Transverse colon (tissue), 4 donors: ENCODE data around the gene OR5AC2. TPM values are rescaled to one million over a fixed set of nuclear protein-coding genes. Genes with fewer than 3 reads are reported as not detected.

Source experiments
- DNase-seq: peaks from one replicate; pipeline ENCODE4 v3.0.0-alpha.2; 2019
- H3K27ac ChIP-seq, 4 donors: fragments of 200-600 bp; sonication (generic); 2 replicates each; pipeline ENCODE4 v1.5.1; 2016 to 2018; ENCODE audit warnings: inconsistent platforms in 4 of 4
- H3K27me3 ChIP-seq: fragments of 200-600 bp; sonication (generic); 2 replicates; pipeline ENCODE4 v1.5.1; 2017; ENCODE audit warnings: inconsistent platforms
- H3K36me3 ChIP-seq, 4 donors: fragments of 200-600 bp; sonication (generic); 2 replicates each; pipeline ENCODE4 v1.5.1; 2017 to 2019; ENCODE audit warnings: inconsistent platforms in 4 of 4
- H3K4me1 ChIP-seq, 4 donors: fragments of 200-600 bp; sonication (generic); 2 replicates each; pipeline ENCODE4 v1.5.1; 2017 to 2020; ENCODE audit warnings: inconsistent platforms in 4 of 4
- H3K4me3 ChIP-seq, 4 donors: fragments of 200-600 bp; sonication (generic); 1 replicate in 1 of 4; 2 replicates in 3 of 4; pipeline versions ENCODE4 v1.5.1 to v1.6.1; 2017 to 2019; ENCODE audit warnings: inconsistent platforms in 4 of 4
- H3K9me3 ChIP-seq, 2 donors: fragments of 200-600 bp; sonication (generic); 2 replicates each; pipeline ENCODE4 v1.5.1; 2017 to 2019; ENCODE audit warnings: inconsistent platforms in 2 of 2
- CTCF ChIP-seq, 5 experiments: fragments of 200-600 bp in 3 of 5; fragments of 450-650 bp in 2 of 5; sonication (generic) in 3 of 5; IDR thresholded peaks; 1 replicate in 2 of 5; 2 replicates in 3 of 5; pipeline ENCODE4 v1.5.1; 2016 to 2017; ENCODE audit warnings: antibody characterized with exemption in 5 of 5, inconsistent platforms in 3 of 5, mild to moderate bottlenecking in 2 of 5, moderate library complexity in 1 of 5
- EP300 ChIP-seq: sonication (generic); formaldehyde crosslinking; IDR thresholded peaks from one replicate; pipeline ENCODE4 v1.6.1; 2017; ENCODE audit warnings: antibody characterized with exemption, low read depth
- POLR2A ChIP-seq: fragments of 450-650 bp; IDR thresholded peaks from one replicate; pipeline ENCODE4 v1.6.1; 2016; ENCODE audit warnings: antibody characterized with exemption, mild to moderate bottlenecking, moderate library complexity
- POLR2AphosphoS5 ChIP-seq, 3 donors: sonication (generic); formaldehyde crosslinking; IDR thresholded peaks; one replicate each; pipeline ENCODE4 v1.6.1; 2016; ENCODE audit warnings: antibody characterized with exemption in 3 of 3
- WGBS, 2 donors: methylation state at CpG; one replicate each; pipeline ENCODE4 v1.1.5; 2018; ENCODE audit warnings: low coverage in 1 of 2; 5-methylcytosine and 5-hydroxymethylcytosine counted together
- in situ Hi-C, 4 donors: fragments of 200-750 bp; cut with MboI; loops; one replicate each; pipeline versions ENCODE4 v1.15.0 to v1.15.1; 2017; ENCODE audit warnings: low sequenced_read_pairs in 3 of 4, low pct_ligation_motif_present in 1 of 4, low pct_unique_long_range_greater_than_20kb in 1 of 4
- intact Hi-C: fragments of 100-400 bp; cut with DNase I; formaldehyde crosslinking; loops from one replicate; pipeline ENCODE4 v1.15.1; 2023; ENCODE audit warnings: low total_unique reads
- total RNA-seq, 4 donors: library from RNA; depleted of rRNA; stranded (reverse); fragments of >200 nt; gene quantifications; one replicate each; pipeline ENCODE4 v1.1.0, GENCODE V29; 2016

The OR5AC2 gene
- total RNA-seq, 4 donors from 2014 or later = not detected

- in situ Hi-C loops = loop anchor here (5.0 to 25.0 kb wide), 5 partner anchors 291 to 771 kb away; partner anchors contain the start of gene CPOX (in 1 of the 4)
- H3K4me3 ChIP-seq = no peak overlapping the region
- TF ChIP-seq CTCF (IDR thresholded peaks at IDR 0.05) = no peak
- TF ChIP-seq POLR2A = no peak
- TF ChIP-seq EP300 = no peak
- no peak for TF ChIP-seq POLR2AphosphoS5 (IDR thresholded peaks at IDR 0.05)
- peaks cover 9% of the 10 kb centered on the region for H3K27me3 ChIP-seq
- H3K36me3 ChIP-seq = no peaks in the 10 kb centered on the region
- 79 to 100% methylated on average over 1 of the region's 1 CpG for WGBS, 2 donors
- H3K9me3 ChIP-seq = no peaks in the 10 kb centered on the region
- intact Hi-C loops = loop anchor here (10.0 kb wide), 1 partner anchor 283 kb away; no protein-coding TSS in a partner anchor
- H3K4me1 ChIP-seq = no peaks in the 10 kb centered on the region
- no peak overlapping the region for H3K27ac ChIP-seq
- DNase-seq = no peak
Measured at GRCh38 chr3:98041350-98041749, 45.6 kb upstream of the OR5AC2 start.

DNA sequence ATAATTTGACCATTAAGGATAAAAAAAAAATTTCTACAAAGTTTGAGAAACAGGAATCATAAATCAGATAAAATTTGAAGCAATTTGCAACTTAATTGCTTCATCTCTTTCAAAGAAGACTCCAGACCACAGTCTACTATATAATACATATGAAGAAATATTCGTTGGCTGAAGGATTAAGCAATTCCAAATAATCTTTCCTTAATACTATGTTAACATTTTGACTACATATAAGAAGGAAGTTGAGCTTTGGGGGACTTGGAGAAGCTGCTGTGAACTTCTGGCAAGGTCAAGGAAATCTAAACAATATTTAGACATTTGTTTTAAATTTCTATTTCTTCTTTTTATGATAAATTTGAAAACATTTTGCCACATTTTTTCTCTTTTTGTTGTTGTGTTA, 38.4 kb upstream of the OR5AC2 start:
- in situ Hi-C loops (loop anchor here in 3 of 4 donors (10.0 to 25.0 kb wide), 4 partner anchors 286 to 764 kb away; partner anchors contain the start of gene CPOX (in 1 of the 3)), intact Hi-C loops (loop anchor here (10.0 kb wide), 1 partner anchor 276 kb away; no protein-coding TSS in a partner anchor)
- no peak for DNase-seq
- 0 to 14% methylated on average over 1 of the region's 1 CpG for WGBS, 2 donors
- no peaks in the 10 kb centered on the region for H3K27me3 ChIP-seq
- H3K4me3 ChIP-seq = no peak overlapping the region
- no peaks in the 10 kb centered on the region for H3K4me1 ChIP-seq
- H3K9me3 ChIP-seq = no peaks in the 10 kb centered on the region
- TF ChIP-seq POLR2AphosphoS5 (IDR thresholded peaks at IDR 0.05) (no peak), CTCF (IDR thresholded peaks at IDR 0.05) (no peak), EP300 (no peak), POLR2A (no peak)
- no peaks in the 10 kb centered on the region for H3K36me3 ChIP-seq
- no peak overlapping the region for H3K27ac ChIP-seq

GRCh38 chr3:98049271-98049670, 37.7 kb upstream of the OR5AC2 start:
- Histone ChIP-seq H3K9me3 (no peaks in the 10 kb centered on the region), H3K4me1 (no peaks in the 10 kb centered on the region), H3K4me3 (no peak overlapping the region), H3K27me3 (no peaks in the 10 kb centered on the region), H3K36me3 (no peaks in the 10 kb centered on the region), H3K27ac (no peak overlapping the region)
- no peak for DNase-seq
- TF ChIP-seq CTCF (IDR thresholded peaks at IDR 0.05) (no peak), POLR2AphosphoS5 (IDR thresholded peaks at IDR 0.05) (no peak), POLR2A (no peak), EP300 (no peak)
- WGBS, 2 donors = 41 to 64% methylated on average over 1 of the region's 1 CpG
- intact Hi-C loops (loop anchor here (10.0 kb wide), 1 partner anchor 276 kb away; no protein-coding TSS in a partner anchor), in situ Hi-C loops (loop anchor here in 3 of 4 donors (10.0 to 25.0 kb wide), 4 partner anchors 286 to 763 kb away; partner anchors contain the start of gene CPOX (in 1 of the 3))

DNA sequence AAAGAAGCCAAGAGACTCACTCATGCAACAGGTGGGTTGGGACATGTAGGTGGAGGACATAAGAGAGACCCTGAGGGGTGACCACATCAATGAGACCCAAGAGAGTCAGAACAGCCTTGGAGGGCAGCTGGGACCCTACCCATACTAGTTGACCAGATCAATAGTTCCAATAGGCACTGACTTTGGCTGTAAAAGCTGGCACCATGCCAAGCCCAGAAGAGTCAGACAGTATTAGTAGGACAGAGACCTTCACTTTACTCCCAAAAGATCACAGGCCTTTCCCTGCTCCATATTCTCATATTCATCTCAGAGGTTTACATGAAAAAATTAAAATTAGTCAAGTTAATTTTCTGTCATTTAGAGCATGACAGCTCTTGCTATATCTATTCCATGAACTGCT, 30.9 kb upstream of the OR5AC2 start:
- no peaks in the 10 kb centered on the region for H3K4me1 ChIP-seq
- H3K9me3 ChIP-seq = no peaks in the 10 kb centered on the region
- intact Hi-C loops = no loop called here
- DNase-seq = no peak
- no peaks in the 10 kb centered on the region for H3K36me3 ChIP-seq
- H3K4me3 ChIP-seq = no peak overlapping the region
- in situ Hi-C loops = no loop called here
- H3K27ac ChIP-seq = no peak overlapping the region
- no peaks in the 10 kb centered on the region for H3K27me3 ChIP-seq
- TF ChIP-seq EP300 (no peak), CTCF (IDR thresholded peaks at IDR 0.05) (no peak), POLR2A (no peak), POLR2AphosphoS5 (IDR thresholded peaks at IDR 0.05) (no peak)
